Esophagus muscularis mucosa (tissue), 4 donors: Measurements from ENCODE around the gene LAMB1. TPM values are rescaled to one million over a fixed set of nuclear protein-coding genes. Genes with fewer than 3 reads are reported as not detected.

Source experiments
- DNase-seq: peaks from one replicate; pipeline ENCODE4 v3.0.0-alpha.2; 2017; ENCODE audit errors: extremely low spot score
- H3K27ac ChIP-seq, 4 donors: fragments of 200-600 bp; sonication (generic); replicated peaks in 1 of 4; 1 replicate in 3 of 4; 2 replicates in 1 of 4; pipeline ENCODE4 v1.5.1; 2016 to 2019; ENCODE audit warnings: mild to moderate bottlenecking in 1 of 4
- H3K27me3 ChIP-seq, 4 donors: fragments of 200-600 bp; sonication (generic); one replicate each; pipeline versions ENCODE4 v1.5.1 to v1.6.0; 2016 to 2019
- H3K36me3 ChIP-seq, 4 donors: fragments of 200-600 bp; sonication (generic); one replicate each; pipeline ENCODE4 v1.5.1; 2016 to 2019
- H3K4me1 ChIP-seq, 4 donors: fragments of 200-600 bp; sonication (generic); one replicate each; pipeline ENCODE4 v1.5.1; 2016 to 2019
- H3K4me3 ChIP-seq, 4 donors: fragments of 200-600 bp; sonication (generic); 1 replicate in 2 of 4; 2 replicates in 2 of 4; pipeline ENCODE4 v1.5.1; 2016 to 2019; ENCODE audit warnings: mild to moderate bottlenecking in 4 of 4, moderate library complexity in 1 of 4
- H3K9me3 ChIP-seq, 4 donors: fragments of 200-600 bp; sonication (generic); 1 replicate in 3 of 4; 2 replicates in 1 of 4; pipeline ENCODE4 v1.5.1; 2016 to 2019
- CTCF ChIP-seq, 3 experiments: fragments of 200-600 bp in 2 of 3; fragments of 450-650 bp in 1 of 3; sonication (generic) in 2 of 3; IDR thresholded peaks; one replicate each; pipeline ENCODE4 v1.5.1; 2017 to 2019; ENCODE audit warnings: antibody characterized with exemption in 3 of 3, mild to moderate bottlenecking in 2 of 3, moderate library complexity in 1 of 3
- EP300 ChIP-seq: sonication (generic); formaldehyde crosslinking; IDR thresholded peaks from one replicate; pipeline ENCODE4 v1.6.1; 2017; ENCODE audit warnings: antibody characterized with exemption
- POLR2A ChIP-seq: fragments of 450-650 bp; IDR thresholded peaks from one replicate; pipeline ENCODE4 v1.6.1; 2017; ENCODE audit warnings: antibody characterized with exemption, moderate library complexity, mild to moderate bottlenecking, low read depth
- POLR2AphosphoS5 ChIP-seq, 2 donors: sonication (generic); formaldehyde crosslinking; IDR thresholded peaks; one replicate each; pipeline ENCODE4 v1.6.1; 2017; ENCODE audit warnings: antibody characterized with exemption in 2 of 2
- WGBS: methylation state at CpG from one replicate; pipeline ENCODE4 v1.1.5; 2018; 5-methylcytosine and 5-hydroxymethylcytosine counted together
- intact Hi-C: fragments of 100-400 bp; cut with DNase I; formaldehyde crosslinking; loops from one replicate; pipeline ENCODE4 v1.15.1; 2023
- total RNA-seq, 4 donors: library from RNA; depleted of rRNA; stranded (reverse); fragments of >200 nt; gene quantifications; one replicate each; pipeline versions ENCODE4 v1.1.0 to v1.2.1, GENCODE V29; 2016

The LAMB1 gene
- total RNA-seq, 4 donors from 2014 or later: 167 to 240 (median 219) TPM

GRCh38 chr7:107968449-107968848, 34.5 kb downstream of the LAMB1 start:
- H3K4me1 ChIP-seq: peaks cover 56 to 74% (median 63%) of the 10 kb centered on the region in 4 donors
- intact Hi-C loops: no loop called here
- H3K9me3 ChIP-seq: no peaks in the 10 kb centered on the region
- WGBS: 75% methylated on average over 3 of the region's 3 CpGs
- peak overlapping the region; percentile 28 to 84 (median 66) for H3K27ac ChIP-seq
- H3K27me3 ChIP-seq: no peaks in the 10 kb centered on the region
- no peak for DNase-seq
- TF ChIP-seq POLR2AphosphoS5 (IDR thresholded peaks at IDR 0.05) (no peak), CTCF (IDR thresholded peaks at IDR 0.05) (no peak)
- peaks cover 0 to 49% (median 30%) of the 10 kb centered on the region in 4 donors for H3K36me3 ChIP-seq
- H3K4me3 ChIP-seq: no peak overlapping the region

GRCh38 chr7:107967420-107967819, 35.5 kb downstream of the LAMB1 start:
- peak overlapping the region; percentile 54 to 84 (median 66) for H3K27ac ChIP-seq
- TF ChIP-seq POLR2A: no peak
- TF ChIP-seq CTCF (IDR thresholded peaks at IDR 0.05): no peak
- no peak for TF ChIP-seq EP300
- no peak for TF ChIP-seq POLR2AphosphoS5 (IDR thresholded peaks at IDR 0.05)
- 97% methylated on average over 4 of the region's 4 CpGs for WGBS

GRCh38 chr7:107966711-107967110, 36.2 kb downstream of the LAMB1 start:
- Histone ChIP-seq H3K27ac (peak overlapping the region; percentile 54 to 84 (median 66)), H3K4me1 (peaks cover 45 to 64% (median 53%) of the 10 kb centered on the region in 4 donors), H3K27me3 (no peaks in the 10 kb centered on the region), H3K9me3 (no peaks in the 10 kb centered on the region), H3K36me3 (peaks cover 0 to 54% (median 42%) of the 10 kb centered on the region in 4 donors), H3K4me3 (no peak overlapping the region)
- no peak for DNase-seq
- intact Hi-C loops: no loop called here
- TF ChIP-seq POLR2A (no peak), POLR2AphosphoS5 (IDR thresholded peaks at IDR 0.05) (peak; percentile 37 to 64)
- WGBS: 74% methylated on average over 4 of the region's 4 CpGs

More at GRCh38 chr7:107967420-107967819, 35.5 kb downstream of the LAMB1 start:
- Histone ChIP-seq H3K4me3 (no peak overlapping the region), H3K36me3 (peaks cover 0 to 48% (median 39%) of the 10 kb centered on the region in 4 donors), H3K4me1 (peaks cover 46 to 64% (median 53%) of the 10 kb centered on the region in 4 donors), H3K9me3 (no peaks in the 10 kb centered on the region), H3K27me3 (no peaks in the 10 kb centered on the region)
- no peak for DNase-seq
- intact Hi-C loops: no loop called here

- no peaks in the 10 kb centered on the region for H3K27me3 ChIP-seq
- 92% methylated on average over 11 of the region's 11 CpGs for WGBS
- H3K27ac ChIP-seq: peak overlapping the region in 2 of 4 donors; percentile 79 to 84
- no peak overlapping the region for H3K4me3 ChIP-seq
- peaks cover 30 to 64% (median 53%) of the 10 kb centered on the region in 4 donors for H3K4me1 ChIP-seq
- no peaks in the 10 kb centered on the region for H3K9me3 ChIP-seq
- H3K36me3 ChIP-seq: peaks cover 0 to 71% (median 57%) of the 10 kb centered on the region in 4 donors
- TF ChIP-seq POLR2A (no peak), POLR2AphosphoS5 (IDR thresholded peaks at IDR 0.05) (no peak), CTCF (IDR thresholded peaks at IDR 0.05) (no peak), EP300 (no peak)
- DNase-seq: no peak
- intact Hi-C loops: no loop called here
These were observed 38.5 kb downstream of the LAMB1 start for GRCh38 chr7:107964510-107964909.

- peaks cover 0 to 78% (median 64%) of the 10 kb centered on the region in 4 donors for H3K36me3 ChIP-seq
- 99% methylated on average over 9 of the region's 9 CpGs for WGBS
- no peak for DNase-seq
- H3K4me3 ChIP-seq: no peak overlapping the region
- intact Hi-C loops: no loop called here
- peaks cover 33 to 66% (median 59%) of the 10 kb centered on the region in 4 donors for H3K4me1 ChIP-seq
- H3K27ac ChIP-seq: peak overlapping the region; percentile 79 to 84 (median 80)
- no peaks in the 10 kb centered on the region for H3K9me3 ChIP-seq
- TF ChIP-seq EP300: no peak
- TF ChIP-seq POLR2AphosphoS5 (IDR thresholded peaks at IDR 0.05): no peak
- TF ChIP-seq CTCF (IDR thresholded peaks at IDR 0.05): no peak
- no peak for TF ChIP-seq POLR2A
- no peaks in the 10 kb centered on the region for H3K27me3 ChIP-seq
These were observed 40.1 kb downstream of the LAMB1 start for GRCh38 chr7:107962817-107963216.
